Psoas muscle (tissue), 8 donors: ENCODE measurements around the gene KRTAP12-2. TPM values are rescaled to one million over a fixed set of nuclear protein-coding genes. Genes with fewer than 3 reads are reported as not detected.

Source experiments
- ATAC-seq, 4 donors: fragments of 200-7000 bp; cut with Tn5 transposase; one replicate each; pipeline ENCODE4 v1.9.1; 2020; ENCODE audit warnings: moderate library complexity in 3 of 4, mild to moderate bottlenecking in 2 of 4
- DNase-seq, 2 donors: peaks; one replicate each; pipeline ENCODE4 v3.0.0-alpha.2; 2020
- H3K27ac ChIP-seq: fragments of 200-600 bp; one replicate; pipeline ENCODE4 v1.8.0; 2022
- H3K27me3 ChIP-seq, 3 donors: fragments of 200-600 bp in 1 of 3; one replicate each; pipeline versions ENCODE4 v1.6.1 to v1.8.0; 2013 to 2022; ENCODE audit warnings: low read length in 2 of 3, mild to moderate bottlenecking in 2 of 3, moderate library complexity in 1 of 3; ENCODE audit not compliant: insufficient read depth in 3 of 3
- H3K36me3 ChIP-seq, 2 donors: fragments of 200-600 bp in 1 of 2; one replicate each; pipeline versions ENCODE4 v1.6.1 to v1.8.0; 2013 to 2022; ENCODE audit warnings: low read depth in 1 of 2, mild to moderate bottlenecking in 1 of 2, moderate library complexity in 1 of 2; ENCODE audit not compliant: insufficient read depth in 1 of 2
- H3K4me1 ChIP-seq: fragments of 200-600 bp; one replicate; pipeline ENCODE4 v1.8.0; 2022
- H3K4me3 ChIP-seq: fragments of 200-600 bp; one replicate; pipeline ENCODE4 v1.8.0; 2022; ENCODE audit warnings: mild to moderate bottlenecking
- H3K9me3 ChIP-seq: fragments of 200-600 bp; one replicate; pipeline ENCODE4 v1.8.0; 2022
- WGBS, 3 donors: extraction: QIAGEN DNeasy Blood & Tissue Kit; methylation state at CpG; one replicate each; pipeline versions ENCODE4 v1.1.6 to v1.1.7; 2013; 5-methylcytosine and 5-hydroxymethylcytosine counted together
- intact Hi-C, 2 donors: fragments of 100-400 bp; cut with DNase I; formaldehyde crosslinking; loops; one replicate each; pipeline versions ENCODE4 v1.11.0 to v1.14.2; 2022
- polyA plus RNA-seq, 3 donors: library from polyadenylated mRNA; stranded (reverse); fragments of 200-250 nt; gene quantifications; one replicate each; pipeline ENCODE4 v1.2.3, GENCODE V29; 2013
- total RNA-seq, 4 donors: library from RNA; stranded (reverse); fragmentation: NEBNext Ultra II Directional in 2 of 4; extraction: Animal tissue kit (Norgen Biotek cat#: 25700) in 2 of 4; gene quantifications; one replicate each; pipeline versions ENCODE4 v1.2.1 to v1.2.4, GENCODE V29; 2021 to 2023
- TF ChIP-seq, protein P1 (sequence below): fragments of 200-600 bp; IDR thresholded peaks from one replicate; pipeline ENCODE4 v1.8.0; 2022; ENCODE audit warnings: antibody characterized with exemption
- donor health status: healthy with polysubstance abuse.
- donor health status: DM: no; HTN: no; CAD: no; lungs with moderate emphysema.
- donor health status: Bipolar disorder and iron deficiency.
- donor health status: healthy.
- donor health status: DM: yes; HTN: yes; CAD: no.
- donor health status: DM: no; HTN: no; CAD: no.
- donor health status: DM: no; HTN: no; CAD: no.
- donor health status: DM: yes; HTN: yes; CAD: no.

Gene KRTAP12-2
- total and polyA plus RNA-seq, 7 donors = not detected

DNA sequence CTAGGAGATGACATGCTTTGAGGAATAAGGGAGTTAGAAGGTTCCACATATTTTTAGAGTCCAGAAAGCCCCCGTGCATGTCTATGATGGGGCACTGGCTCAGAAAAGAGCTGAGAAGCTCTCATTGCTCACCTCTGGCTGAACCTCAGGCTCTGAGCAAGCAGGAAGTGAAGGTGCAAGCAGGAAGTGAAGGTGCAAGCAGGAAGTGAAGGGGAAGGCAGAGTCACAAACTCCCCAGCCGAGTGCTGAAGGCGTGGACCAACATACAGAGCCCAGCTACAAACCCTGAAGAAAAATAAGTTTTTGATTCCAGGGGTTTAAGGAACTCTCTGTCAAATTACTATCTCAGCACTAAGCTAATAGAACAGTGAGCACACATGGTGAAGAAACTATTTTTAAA is 47.8 kb downstream of the KRTAP12-2 start:
- Histone ChIP-seq H3K9me3 (peaks cover 9% of the 10 kb centered on the region), H3K36me3 (no peaks in the 10 kb centered on the region), H3K4me3 (no peak overlapping the region), H3K27ac (no peak overlapping the region), H3K4me1 (no peaks in the 10 kb centered on the region), H3K27me3 (peaks cover 0 to 25% (median 3%) of the 10 kb centered on the region in 3 donors)
- ATAC-seq (no peak), DNase-seq (no peak)
- 62 to 66% (median 65%) methylated on average over 3 of the region's 3 CpGs for WGBS, 3 donors
- intact Hi-C loops = no loop called here
- TF ChIP-seq, protein P1, sequence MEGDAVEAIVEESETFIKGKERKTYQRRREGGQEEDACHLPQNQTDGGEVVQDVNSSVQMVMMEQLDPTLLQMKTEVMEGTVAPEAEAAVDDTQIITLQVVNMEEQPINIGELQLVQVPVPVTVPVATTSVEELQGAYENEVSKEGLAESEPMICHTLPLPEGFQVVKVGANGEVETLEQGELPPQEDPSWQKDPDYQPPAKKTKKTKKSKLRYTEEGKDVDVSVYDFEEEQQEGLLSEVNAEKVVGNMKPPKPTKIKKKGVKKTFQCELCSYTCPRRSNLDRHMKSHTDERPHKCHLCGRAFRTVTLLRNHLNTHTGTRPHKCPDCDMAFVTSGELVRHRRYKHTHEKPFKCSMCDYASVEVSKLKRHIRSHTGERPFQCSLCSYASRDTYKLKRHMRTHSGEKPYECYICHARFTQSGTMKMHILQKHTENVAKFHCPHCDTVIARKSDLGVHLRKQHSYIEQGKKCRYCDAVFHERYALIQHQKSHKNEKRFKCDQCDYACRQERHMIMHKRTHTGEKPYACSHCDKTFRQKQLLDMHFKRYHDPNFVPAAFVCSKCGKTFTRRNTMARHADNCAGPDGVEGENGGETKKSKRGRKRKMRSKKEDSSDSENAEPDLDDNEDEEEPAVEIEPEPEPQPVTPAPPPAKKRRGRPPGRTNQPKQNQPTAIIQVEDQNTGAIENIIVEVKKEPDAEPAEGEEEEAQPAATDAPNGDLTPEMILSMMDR = no peak

DNA sequence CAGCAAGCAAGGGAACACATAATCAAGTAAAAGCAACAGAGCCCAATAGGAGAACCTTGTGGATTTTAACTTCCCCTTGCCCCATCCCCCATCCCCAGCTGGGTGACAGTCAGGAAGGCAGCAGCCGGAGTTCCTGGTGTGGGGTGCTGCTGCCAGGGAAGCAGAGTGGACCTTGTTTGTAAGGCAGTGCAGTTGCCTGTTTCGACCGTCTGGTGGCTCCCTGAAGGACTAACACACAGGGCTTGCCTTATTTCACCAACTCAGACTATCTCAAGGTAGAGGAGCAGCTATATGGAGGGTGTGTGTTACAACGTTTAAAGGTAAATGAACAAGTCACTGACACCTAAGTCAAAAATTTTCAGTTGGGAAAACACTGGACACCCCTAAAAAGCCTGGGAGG is 48.2 kb downstream of the KRTAP12-2 start:
- no peaks in the 10 kb centered on the region for H3K36me3 ChIP-seq
- H3K27me3 ChIP-seq = peaks cover 0 to 29% (median 3%) of the 10 kb centered on the region in 3 donors
- H3K9me3 ChIP-seq = peaks cover 5% of the 10 kb centered on the region
- ATAC-seq (no peak), DNase-seq (peak; percentile 29 to 61)
- no peak overlapping the region for H3K27ac ChIP-seq
- no peaks in the 10 kb centered on the region for H3K4me1 ChIP-seq
- WGBS, 3 donors = 17 to 36% (median 27%) methylated on average over 4 of the region's 4 CpGs
- TF ChIP-seq, protein P1 = peak; percentile 17
- intact Hi-C loops = no loop called here
- no peak overlapping the region for H3K4me3 ChIP-seq

DNA sequence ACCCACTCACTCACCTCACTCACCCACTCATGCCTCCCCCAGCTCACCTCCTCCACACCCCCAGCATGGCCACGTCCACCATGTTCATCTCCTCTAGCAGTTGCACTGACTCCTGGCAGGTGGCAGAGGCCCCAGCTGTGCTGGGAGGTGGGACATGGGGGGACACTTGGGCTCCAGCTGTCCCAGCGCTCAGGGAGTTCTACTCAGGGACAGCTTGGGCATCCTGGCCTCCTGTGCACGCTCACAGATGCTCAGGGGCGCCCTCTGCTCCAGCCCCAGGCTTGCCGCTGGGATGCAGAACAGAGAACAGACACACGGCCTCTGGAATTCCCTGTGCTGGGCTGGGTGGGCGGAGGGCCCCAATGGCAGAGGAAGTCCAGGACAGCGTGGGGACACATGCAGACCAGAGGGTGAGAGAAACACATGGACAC is 49.6 kb downstream of the KRTAP12-2 start:
- TF ChIP-seq, protein P1 = no peak
- DNase-seq = no peak
- intact Hi-C loops = no loop called here

DNA sequence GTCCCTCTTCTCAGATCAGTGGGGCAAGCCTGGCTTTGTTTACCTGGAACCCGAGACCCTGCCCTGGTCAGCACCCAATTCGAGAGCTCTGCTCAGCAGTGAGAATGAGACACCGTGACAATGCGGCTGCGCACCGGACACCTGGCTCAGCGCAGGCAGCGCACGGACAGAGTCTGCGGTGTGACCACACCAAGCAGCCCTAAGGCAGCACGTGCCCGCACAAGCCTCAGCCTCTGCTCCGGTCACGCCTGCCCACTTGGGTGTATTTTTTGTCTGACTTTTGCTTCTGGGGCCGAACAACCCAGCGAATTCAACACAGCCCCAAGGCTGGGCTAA is 50.2 kb downstream of the KRTAP12-2 start:
- TF ChIP-seq, protein P1 = no peak
- Histone ChIP-seq H3K27ac (no peak overlapping the region), H3K36me3 (no peaks in the 10 kb centered on the region), H3K4me1 (no peaks in the 10 kb centered on the region), H3K9me3 (no peaks in the 10 kb centered on the region), H3K4me3 (no peak overlapping the region), H3K27me3 (peaks cover 0 to 39% (median 13%) of the 10 kb centered on the region in 3 donors)
- DNase-seq (no peak), ATAC-seq (no peak)
- WGBS, 3 donors = 53 to 71% (median 64%) methylated on average over 16 of the region's 16 CpGs
- intact Hi-C loops = no loop called here

More for the DNA sequence above, 49.6 kb downstream of the KRTAP12-2 start:
- Histone ChIP-seq H3K4me3 (no peak overlapping the region), H3K4me1 (no peaks in the 10 kb centered on the region), H3K9me3 (no peaks in the 10 kb centered on the region), H3K27me3 (peaks cover 0 to 39% (median 8%) of the 10 kb centered on the region in 3 donors), H3K36me3 (no peaks in the 10 kb centered on the region), H3K27ac (no peak overlapping the region)
- WGBS, 3 donors = 40 to 52% (median 45%) methylated on average over 8 of the region's 8 CpGs
- ATAC-seq = no peak

Other genes starting within 250 kb of the KRTAP12-2 start
- gene LRRC3, start 211.4 kb downstream of the KRTAP12-2 start, total RNA-seq = 1 to 10 TPM in 1 of 4 donors, under 1 TPM in 3; 0.13 to 1.1 (median 0.23) TPM
- under 1 TPM; 0.08 to 0.29 (median 0.08) TPM for gene LRRC3, start 211.4 kb downstream of the KRTAP12-2 start, polyA plus RNA-seq
- gene KRTAP10-1, start 126.7 kb downstream of the KRTAP12-2 start, total RNA-seq = not detected
- gene KRTAP10-1, start 126.7 kb downstream of the KRTAP12-2 start, polyA plus RNA-seq = not detected
- gene KRTAP10-2, start 115.4 kb downstream of the KRTAP12-2 start, total RNA-seq = not detected
- gene KRTAP10-2, start 115.4 kb downstream of the KRTAP12-2 start, polyA plus RNA-seq = not detected
- gene KRTAP10-3, start 108.1 kb downstream of the KRTAP12-2 start, total RNA-seq = not detected
- gene KRTAP10-3, start 108.1 kb downstream of the KRTAP12-2 start, polyA plus RNA-seq = not detected
- gene KRTAP10-4, start 93.2 kb downstream of the KRTAP12-2 start, total RNA-seq = not detected
- gene KRTAP10-4, start 93.2 kb downstream of the KRTAP12-2 start, polyA plus RNA-seq = not detected
- not detected for gene KRTAP10-5, start 86.3 kb downstream of the KRTAP12-2 start, total RNA-seq
- gene KRTAP10-5, start 86.3 kb downstream of the KRTAP12-2 start, polyA plus RNA-seq = not detected
- not detected for gene KRTAP10-6, start 74.4 kb downstream of the KRTAP12-2 start, total RNA-seq
- gene KRTAP10-6, start 74.4 kb downstream of the KRTAP12-2 start, polyA plus RNA-seq = not detected
- not detected for gene KRTAP10-7, start 66.3 kb downstream of the KRTAP12-2 start, total RNA-seq
- gene KRTAP10-7, start 66.3 kb downstream of the KRTAP12-2 start, polyA plus RNA-seq = not detected
- gene KRTAP10-8, start 54.8 kb downstream of the KRTAP12-2 start, total RNA-seq = not detected
- gene KRTAP10-8, start 54.8 kb downstream of the KRTAP12-2 start, polyA plus RNA-seq = not detected
- not detected for gene KRTAP10-9, start 39.8 kb downstream of the KRTAP12-2 start, total RNA-seq
- gene KRTAP10-9, start 39.8 kb downstream of the KRTAP12-2 start, polyA plus RNA-seq = not detected
- gene KRTAP10-10, start 29.6 kb downstream of the KRTAP12-2 start, total RNA-seq = not detected
- not detected for gene KRTAP10-10, start 29.6 kb downstream of the KRTAP12-2 start, polyA plus RNA-seq
- gene KRTAP10-11, start 20.5 kb downstream of the KRTAP12-2 start, total RNA-seq = not detected
- not detected for gene KRTAP10-11, start 20.5 kb downstream of the KRTAP12-2 start, polyA plus RNA-seq
- not detected for gene KRTAP12-4, start 12.3 kb downstream of the KRTAP12-2 start, total RNA-seq
- not detected for gene KRTAP12-4, start 12.3 kb downstream of the KRTAP12-2 start, polyA plus RNA-seq
- gene KRTAP12-3, start 9.0 kb downstream of the KRTAP12-2 start, total RNA-seq = not detected
- not detected for gene KRTAP12-3, start 9.0 kb downstream of the KRTAP12-2 start, polyA plus RNA-seq
- not detected for gene KRTAP12-1, start 15.2 kb upstream of the KRTAP12-2 start, total RNA-seq
- gene KRTAP12-1, start 15.2 kb upstream of the KRTAP12-2 start, polyA plus RNA-seq = not detected
- gene KRTAP10-12, start 30.2 kb upstream of the KRTAP12-2 start, total RNA-seq = not detected
- not detected for gene KRTAP10-12, start 30.2 kb upstream of the KRTAP12-2 start, polyA plus RNA-seq
- not detected for gene TSPEAR, start 44.6 kb upstream of the KRTAP12-2 start, total RNA-seq
- not detected for gene TSPEAR, start 44.6 kb upstream of the KRTAP12-2 start, polyA plus RNA-seq
- gene UBE2G2, start 134.9 kb upstream of the KRTAP12-2 start, total RNA-seq = 10 to 100 TPM; 64.9 to 93.8 (median 81.7) TPM
- 10 to 100 TPM; 39.0 to 72.8 (median 55.3) TPM for gene UBE2G2, start 134.9 kb upstream of the KRTAP12-2 start, polyA plus RNA-seq
- 10 to 100 TPM; 50.2 to 78.7 (median 65.6) TPM for gene SUMO3, start 151.1 kb upstream of the KRTAP12-2 start, total RNA-seq
- 10 to 100 TPM; 38.6 to 86.6 (median 58.7) TPM for gene SUMO3, start 151.1 kb upstream of the KRTAP12-2 start, polyA plus RNA-seq
- gene PTTG1IP, start 206.8 kb upstream of the KRTAP12-2 start, total RNA-seq = 10 to 100 TPM; 49.6 to 72.1 (median 66.5) TPM
- gene PTTG1IP, start 206.8 kb upstream of the KRTAP12-2 start, polyA plus RNA-seq = 100 to 1,000 TPM in 1 of 3 donors, 10 to 100 TPM in 2; 57.1 to 108 (median 69.3) TPM